H1 (cell line): ENCODE results near the gene ZFTA. TPM values are rescaled to one million over a fixed set of nuclear protein-coding genes. Genes with fewer than 3 reads are reported as not detected.

Experiments
- ATF3 ChIP-seq: IDR thresholded peaks from 2 replicates; pipeline ENCODE4 v1.6.1; 2011; ENCODE audit warnings: low read depth, mild to moderate bottlenecking, low read length; ENCODE audit not compliant: insufficient read depth
- BACH1 ChIP-seq: IDR thresholded peaks from 2 replicates; pipeline ENCODE4 v1.6.1; 2012; ENCODE audit warnings: low read length, improper control_type of control experiment
- BRCA1 ChIP-seq: IDR thresholded peaks from 2 replicates; pipeline ENCODE4 v1.6.1; 2012; ENCODE audit warnings: low read depth, low read length, improper control_type of control experiment
- CBX8 ChIP-seq: fragments of 300-800, 300-1000 bp; sonication (generic); IDR thresholded peaks from 2 replicates; pipeline ENCODE4 v1.7.1; 2016; ENCODE audit warnings: low read depth, low read length, borderline replicate concordance
- CEBPB ChIP-seq: IDR thresholded peaks from 2 replicates; pipeline ENCODE4 v1.6.1; 2012; ENCODE audit warnings: low read depth, low read length
- CHD2 ChIP-seq: IDR thresholded peaks from 2 replicates; pipeline ENCODE4 v1.6.1; 2012; ENCODE audit warnings: low read length, improper control_type of control experiment
- E2F6 ChIP-seq: IDR thresholded peaks from 2 replicates; pipeline ENCODE4 v1.6.1; 2012; ENCODE audit warnings: inconsistent platforms
- EZH2 ChIP-seq: fragments of 200-600 bp; sonication (generic); IDR thresholded peaks from 2 replicates; pipeline ENCODE4 v1.7.1; 2012; ENCODE audit warnings: low read depth, mild to moderate bottlenecking, moderate library complexity, low read length, inconsistent platforms; ENCODE audit not compliant: severe bottlenecking
- GABPA ChIP-seq: IDR thresholded peaks from 2 replicates; pipeline ENCODE4 v1.6.1; 2011; ENCODE audit warnings: mild to moderate bottlenecking, low read length, moderate library complexity, borderline replicate concordance; ENCODE audit not compliant: insufficient read depth
- HDAC6 ChIP-seq: IDR thresholded peaks from one replicate; pipeline ENCODE4 v1.7.1; 2012; ENCODE audit warnings: low read depth, mild to moderate bottlenecking, inconsistent platforms, low read length, moderate library complexity
- KDM1A ChIP-seq: fragments of 200-600, 300-600 bp; sonication (generic); IDR thresholded peaks from 2 replicates; pipeline ENCODE4 v1.7.1; 2016; ENCODE audit warnings: mild to moderate bottlenecking, low read length, borderline replicate concordance
- KDM4A ChIP-seq: IDR thresholded peaks from one replicate; pipeline ENCODE4 v1.7.1; 2012; ENCODE audit warnings: low read depth, mild to moderate bottlenecking, moderate library complexity, low read length, inconsistent platforms; ENCODE audit not compliant: severe bottlenecking
- KDM5A ChIP-seq: fragments of 200-600 bp; IDR thresholded peaks from 2 replicates; pipeline ENCODE4 v1.7.1; 2012; ENCODE audit warnings: mild to moderate bottlenecking, low read length, inconsistent platforms, mixed read lengths
- MAX ChIP-seq: IDR thresholded peaks from 2 replicates; pipeline ENCODE4 v1.6.1; 2012; ENCODE audit warnings: inconsistent platforms
- NANOG ChIP-seq: IDR thresholded peaks from 2 replicates; pipeline ENCODE4 v1.6.1; 2011; ENCODE audit warnings: low read length, low read depth, mild to moderate bottlenecking, inconsistent platforms; ENCODE audit not compliant: insufficient read depth, poor library complexity, severe bottlenecking
- PHF8 ChIP-seq: fragments of 200-600 bp; sonication (generic); conservative IDR thresholded peaks from 2 replicates; pipeline ENCODE4 v1.7.1; 2012; ENCODE audit warnings: low read depth, mild to moderate bottlenecking, inconsistent platforms, low read length, moderate library complexity
- RNF2 ChIP-seq: fragments of 200-900, 300-1000 bp; sonication (generic); IDR thresholded peaks from 2 replicates; pipeline ENCODE4 v1.7.1; 2016; ENCODE audit warnings: borderline replicate concordance, low read depth, mild to moderate bottlenecking, antibody characterized with exemption, low read length; ENCODE audit not compliant: poor library complexity, severe bottlenecking; ENCODE audit errors: missing control alignments
- SIX5 ChIP-seq: IDR thresholded peaks from 2 replicates; pipeline ENCODE4 v1.6.1; 2011; ENCODE audit warnings: mild to moderate bottlenecking, low read depth, low read length
- SP4 ChIP-seq: IDR thresholded peaks from 2 replicates; pipeline ENCODE4 v1.6.1; 2012; ENCODE audit warnings: low read length, inconsistent platforms
- SRF ChIP-seq: IDR thresholded peaks from 2 replicates; pipeline ENCODE4 v1.6.1; 2011; ENCODE audit warnings: mild to moderate bottlenecking, low read depth, low read length, moderate library complexity
- TAF1 ChIP-seq: IDR thresholded peaks from 2 replicates; pipeline ENCODE4 v1.6.1; 2011; ENCODE audit warnings: mild to moderate bottlenecking, low read depth, low read length
- TEAD4 ChIP-seq: IDR thresholded peaks from 2 replicates; pipeline ENCODE4 v1.6.1; 2012; ENCODE audit warnings: low read depth, low read length, inconsistent platforms, mixed read lengths
- YY1 ChIP-seq: IDR thresholded peaks from 2 replicates; pipeline ENCODE4 v1.6.1; 2011; ENCODE audit warnings: low read depth, mild to moderate bottlenecking, low read length
- polyA plus RNA-seq, 7 experiments: library from polyadenylated mRNA; depleted of rRNA in 3 of 7; stranded (reverse) in 5 of 7; unstranded in 2 of 7; fragments of >200 nt in 5 of 7; fragments of 200-250 nt in 2 of 7; gene quantifications; 1 replicate in 5 of 7; 2 replicates in 1 of 7; 4 replicates in 1 of 7; pipeline versions ENCODE4 v1.2.1 to v1.2.3, GENCODE V29; 2011 to 2013; ENCODE audit warnings: missing spikeins in 2 of 7, mixed read lengths in 2 of 7
- total RNA-seq: library from RNA; stranded (reverse); fragmentation: NEBNext Ultra II Directional; extraction: Animal tissue kit (Norgen Biotek cat#: 25700); gene quantifications from 2 replicates; pipeline ENCODE4 v1.2.1, GENCODE V29; 2021

Gene ZFTA
- total and polyA plus RNA-seq, 2 of the 8 experiments (the other 6 are each of a cell fraction or from before 2014, with no cell fraction given): 9.5 to 34.0 TPM

DNA sequence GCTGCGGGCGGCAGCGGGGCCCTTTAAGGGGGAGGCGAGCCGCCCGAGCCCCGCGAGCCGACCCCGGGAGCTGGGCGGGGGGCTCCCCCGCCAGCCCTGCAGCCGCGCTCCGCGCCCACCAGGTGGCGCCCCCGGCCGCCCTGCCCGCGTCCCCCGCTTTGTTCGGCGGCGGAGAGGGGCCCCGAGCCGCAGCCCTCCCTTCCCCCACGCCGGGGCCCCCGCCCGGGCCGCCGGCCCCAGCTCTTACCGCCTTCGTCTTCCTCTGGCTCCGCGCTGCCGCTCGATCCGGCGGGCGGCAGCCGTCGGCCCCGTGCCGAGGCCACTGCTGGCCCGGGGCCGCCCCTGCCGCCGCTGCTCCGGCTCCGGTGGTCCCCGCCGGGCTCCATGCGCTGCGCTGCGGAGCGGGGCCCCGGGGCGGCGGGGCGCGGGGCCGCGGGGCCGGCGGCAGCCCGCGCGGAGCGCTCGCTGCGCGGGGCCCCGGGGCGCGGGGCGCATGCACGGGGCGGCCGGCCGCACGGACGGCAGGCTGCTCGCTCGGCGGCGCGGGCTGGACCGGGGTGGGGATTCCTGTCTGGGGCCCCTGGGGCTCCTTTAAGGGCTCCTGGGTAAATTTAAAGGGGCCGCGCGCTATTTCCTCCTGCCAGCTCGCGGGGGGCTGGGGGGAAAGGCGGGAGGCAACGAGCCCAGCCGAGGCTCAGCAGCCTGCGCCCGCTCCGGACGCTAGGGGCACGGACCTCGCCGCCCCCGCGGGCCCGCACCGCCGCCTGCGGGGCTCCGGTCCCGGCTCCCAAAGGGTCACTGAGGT lies at the start of gene ZFTA (continued):
- TF ChIP-seq BACH1: no peak
- TF ChIP-seq HDAC6: no peak
- peak; percentile 45; the same call in 1 of the 2 replicates for TF ChIP-seq PHF8
- peak; percentile 37; the same call in 1 of the 2 replicates for TF ChIP-seq CHD2
- TF ChIP-seq TEAD4: no peak
- TF ChIP-seq KDM1A: no peak
- no peak for TF ChIP-seq CBX8
- no peak for TF ChIP-seq ATF3
- no peak for TF ChIP-seq SRF
- peak; percentile 64 for TF ChIP-seq MAX
- no peak for TF ChIP-seq KDM5A
- TF ChIP-seq KDM4A: no peak
- TF ChIP-seq E2F6: peak; percentile 53
- no peak for TF ChIP-seq SIX5
- peak; percentile 50; the same call in 1 of the 2 replicates for TF ChIP-seq TAF1
- no peak for TF ChIP-seq YY1
- TF ChIP-seq GABPA: peak; percentile 20; the same call in 1 of the 2 replicates
- TF ChIP-seq BRCA1: no peak
- TF ChIP-seq SP4: no peak
- no peak for TF ChIP-seq RNF2
- TF ChIP-seq NANOG: no peak
- TF ChIP-seq EZH2: no peak
- TF ChIP-seq CEBPB: no peak
